KMS-11 (cell line): Measurements from ENCODE around the gene OLFML1.

Source experiments
- H2AFZ ChIP-seq: fragments of 200-600 bp; sonication (generic); 2 replicates; pipeline ENCODE4 v1.6.1; 2016; ENCODE audit warnings: antibody characterized with exemption, mixed run types, low read depth
- H3K27ac ChIP-seq: fragments of 200-600 bp; sonication (generic); 2 replicates; pipeline ENCODE4 v1.6.1; 2016; ENCODE audit warnings: mild to moderate bottlenecking, mixed run types
- H3K27me3 ChIP-seq: fragments of 200-600 bp; sonication (generic); 2 replicates; pipeline ENCODE4 v1.6.1; 2017; ENCODE audit warnings: mild to moderate bottlenecking, low read depth, mixed run types, moderate library complexity; ENCODE audit not compliant: insufficient read depth
- H3K36me3 ChIP-seq: fragments of 200-600 bp; sonication (generic); 2 replicates; pipeline ENCODE4 v1.6.1; 2017; ENCODE audit warnings: mild to moderate bottlenecking, mixed run types; ENCODE audit not compliant: insufficient read depth
- H3K4me1 ChIP-seq: fragments of 200-600 bp; sonication (generic); 2 replicates; pipeline ENCODE4 v1.6.1; 2016; ENCODE audit warnings: mild to moderate bottlenecking, low read depth, mixed run types; ENCODE audit not compliant: poor library complexity, severe bottlenecking
- H3K4me2 ChIP-seq: fragments of 200-600 bp; sonication (generic); 2 replicates; pipeline ENCODE4 v1.7.0; 2016; ENCODE audit warnings: mild to moderate bottlenecking, mixed run types
- H3K4me3 ChIP-seq: fragments of 200-600 bp; sonication (generic); IDR thresholded peaks from 2 replicates; pipeline ENCODE4 v1.6.1; 2017; ENCODE audit warnings: low read depth, low read length, mixed read lengths; ENCODE audit not compliant: insufficient read depth
- H3K79me2 ChIP-seq: fragments of 200-600 bp; sonication (generic); 2 replicates; pipeline ENCODE4 v1.6.1; 2016; ENCODE audit warnings: low read depth, mixed run types; ENCODE audit not compliant: insufficient read depth
- H3K9ac ChIP-seq: fragments of 200-600 bp; sonication (generic); 2 replicates; pipeline ENCODE4 v1.6.1; 2016; ENCODE audit warnings: mild to moderate bottlenecking, mixed run types
- H4K20me1 ChIP-seq: fragments of 200-600 bp; sonication (generic); 2 replicates; pipeline ENCODE4 v1.6.1; 2016; ENCODE audit warnings: mild to moderate bottlenecking, mixed run types; ENCODE audit not compliant: insufficient read depth
- TF ChIP-seq, protein P1 (sequence below): fragments of 200-600 bp; sonication (generic); conservative IDR thresholded peaks from 2 replicates; pipeline ENCODE4 v1.6.1; 2017; ENCODE audit warnings: low read depth, mild to moderate bottlenecking, antibody characterized with exemption, low read length, moderate library complexity, mixed read lengths

The OLFML1 gene

DNA sequence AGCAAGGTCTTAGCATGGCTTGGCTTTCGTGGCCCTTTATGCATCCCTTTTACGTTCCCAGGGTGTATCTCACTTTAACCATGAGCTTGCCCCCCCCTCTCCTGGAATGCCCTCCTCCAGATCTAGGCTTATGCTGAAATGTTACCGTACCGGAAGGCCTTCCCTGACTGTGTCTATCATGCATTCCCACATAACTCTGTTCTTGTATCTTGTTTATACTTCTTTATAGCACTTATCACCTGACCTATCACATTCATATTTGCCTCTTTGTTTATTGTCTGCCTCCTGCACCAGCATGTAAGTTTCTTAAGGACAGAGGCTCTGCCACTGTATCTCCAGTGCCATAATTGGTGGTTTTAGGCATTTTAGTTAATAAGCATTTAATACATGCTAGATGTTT is 67.4 kb downstream of the OLFML1 start:
- Histone ChIP-seq H3K4me3 (no peak overlapping the region), H3K27ac (no peak overlapping the region), H4K20me1 (no peaks in the 10 kb centered on the region), H3K4me2 (no peak overlapping the region), H3K36me3 (no peaks in the 10 kb centered on the region), H3K4me1 (peaks cover 19% of the 10 kb centered on the region), H3K27me3 (no peaks in the 10 kb centered on the region), H2AFZ (no peak overlapping the region), H3K79me2 (no peaks in the 10 kb centered on the region), H3K9ac (no peak overlapping the region)
- TF ChIP-seq, protein P1, sequence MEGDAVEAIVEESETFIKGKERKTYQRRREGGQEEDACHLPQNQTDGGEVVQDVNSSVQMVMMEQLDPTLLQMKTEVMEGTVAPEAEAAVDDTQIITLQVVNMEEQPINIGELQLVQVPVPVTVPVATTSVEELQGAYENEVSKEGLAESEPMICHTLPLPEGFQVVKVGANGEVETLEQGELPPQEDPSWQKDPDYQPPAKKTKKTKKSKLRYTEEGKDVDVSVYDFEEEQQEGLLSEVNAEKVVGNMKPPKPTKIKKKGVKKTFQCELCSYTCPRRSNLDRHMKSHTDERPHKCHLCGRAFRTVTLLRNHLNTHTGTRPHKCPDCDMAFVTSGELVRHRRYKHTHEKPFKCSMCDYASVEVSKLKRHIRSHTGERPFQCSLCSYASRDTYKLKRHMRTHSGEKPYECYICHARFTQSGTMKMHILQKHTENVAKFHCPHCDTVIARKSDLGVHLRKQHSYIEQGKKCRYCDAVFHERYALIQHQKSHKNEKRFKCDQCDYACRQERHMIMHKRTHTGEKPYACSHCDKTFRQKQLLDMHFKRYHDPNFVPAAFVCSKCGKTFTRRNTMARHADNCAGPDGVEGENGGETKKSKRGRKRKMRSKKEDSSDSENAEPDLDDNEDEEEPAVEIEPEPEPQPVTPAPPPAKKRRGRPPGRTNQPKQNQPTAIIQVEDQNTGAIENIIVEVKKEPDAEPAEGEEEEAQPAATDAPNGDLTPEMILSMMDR: no peak

DNA sequence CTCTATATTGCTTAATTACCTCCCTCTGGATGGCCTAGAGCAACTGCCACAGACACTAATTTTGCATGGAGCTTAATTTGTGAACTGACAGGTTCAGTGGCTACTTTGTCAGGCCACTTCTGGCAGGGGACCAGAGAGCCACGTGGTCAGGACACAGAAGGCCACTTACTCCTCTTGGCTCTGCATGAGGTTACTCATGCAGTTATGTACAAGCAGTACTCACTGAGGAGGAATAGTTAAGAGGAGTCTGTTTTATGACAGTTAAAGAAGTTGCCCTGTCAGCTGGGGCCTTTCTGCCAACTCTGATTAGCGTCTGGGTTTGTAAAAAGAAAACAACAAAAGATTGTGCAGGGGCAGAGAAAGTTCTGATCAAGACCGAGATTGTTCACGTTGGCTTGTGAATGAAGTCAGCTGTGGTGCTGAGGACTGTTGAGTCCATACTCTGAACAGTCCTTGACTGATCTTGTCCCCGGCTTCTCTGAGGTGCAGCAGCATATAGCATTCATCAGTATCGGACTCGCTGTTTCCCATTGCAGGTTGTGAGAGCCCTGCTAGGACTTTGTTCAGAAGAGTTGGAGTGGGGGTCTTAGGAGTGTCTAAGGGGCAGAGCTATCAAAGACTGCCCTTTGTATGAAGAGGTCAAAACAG is 69.9 kb downstream of the OLFML1 start:
- Histone ChIP-seq H3K79me2 (no peaks in the 10 kb centered on the region), H3K27ac (no peak overlapping the region)

DNA sequence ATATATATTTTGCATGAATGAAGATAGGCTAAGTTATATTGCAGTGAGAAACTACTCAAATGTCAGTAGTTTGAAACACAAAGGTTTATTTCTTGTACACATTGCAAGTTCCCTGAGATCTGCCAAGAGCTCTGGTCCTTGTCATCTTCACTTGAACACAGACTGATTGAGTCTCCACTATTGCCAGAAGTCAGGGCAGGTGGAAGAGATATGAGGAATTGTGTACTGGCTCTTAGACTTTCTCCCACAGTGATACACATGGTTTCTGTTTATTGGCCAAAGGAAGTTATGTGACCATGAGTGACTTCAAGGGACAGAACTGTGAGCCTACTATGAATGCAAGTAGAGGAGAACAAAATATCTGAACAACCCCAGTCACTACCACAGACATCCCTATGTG is 72.7 kb downstream of the OLFML1 start:
- Histone ChIP-seq H3K27ac (no peak overlapping the region), H3K27me3 (no peaks in the 10 kb centered on the region), H3K4me3 (no peak overlapping the region), H3K36me3 (no peaks in the 10 kb centered on the region), H4K20me1 (no peaks in the 10 kb centered on the region), H3K4me1 (no peaks in the 10 kb centered on the region), H3K79me2 (no peaks in the 10 kb centered on the region), H3K9ac (no peak overlapping the region), H3K4me2 (no peak overlapping the region), H2AFZ (no peak overlapping the region)
- TF ChIP-seq, protein P1: no peak

More for the DNA sequence above, 69.9 kb downstream of the OLFML1 start:
- Histone ChIP-seq H3K4me3 (no peak overlapping the region), H4K20me1 (no peaks in the 10 kb centered on the region), H3K4me1 (peaks cover 2% of the 10 kb centered on the region), H3K36me3 (no peaks in the 10 kb centered on the region), H3K9ac (no peak overlapping the region), H3K4me2 (no peak overlapping the region), H2AFZ (no peak overlapping the region), H3K27me3 (no peaks in the 10 kb centered on the region)
- TF ChIP-seq, protein P1: no peak

DNA sequence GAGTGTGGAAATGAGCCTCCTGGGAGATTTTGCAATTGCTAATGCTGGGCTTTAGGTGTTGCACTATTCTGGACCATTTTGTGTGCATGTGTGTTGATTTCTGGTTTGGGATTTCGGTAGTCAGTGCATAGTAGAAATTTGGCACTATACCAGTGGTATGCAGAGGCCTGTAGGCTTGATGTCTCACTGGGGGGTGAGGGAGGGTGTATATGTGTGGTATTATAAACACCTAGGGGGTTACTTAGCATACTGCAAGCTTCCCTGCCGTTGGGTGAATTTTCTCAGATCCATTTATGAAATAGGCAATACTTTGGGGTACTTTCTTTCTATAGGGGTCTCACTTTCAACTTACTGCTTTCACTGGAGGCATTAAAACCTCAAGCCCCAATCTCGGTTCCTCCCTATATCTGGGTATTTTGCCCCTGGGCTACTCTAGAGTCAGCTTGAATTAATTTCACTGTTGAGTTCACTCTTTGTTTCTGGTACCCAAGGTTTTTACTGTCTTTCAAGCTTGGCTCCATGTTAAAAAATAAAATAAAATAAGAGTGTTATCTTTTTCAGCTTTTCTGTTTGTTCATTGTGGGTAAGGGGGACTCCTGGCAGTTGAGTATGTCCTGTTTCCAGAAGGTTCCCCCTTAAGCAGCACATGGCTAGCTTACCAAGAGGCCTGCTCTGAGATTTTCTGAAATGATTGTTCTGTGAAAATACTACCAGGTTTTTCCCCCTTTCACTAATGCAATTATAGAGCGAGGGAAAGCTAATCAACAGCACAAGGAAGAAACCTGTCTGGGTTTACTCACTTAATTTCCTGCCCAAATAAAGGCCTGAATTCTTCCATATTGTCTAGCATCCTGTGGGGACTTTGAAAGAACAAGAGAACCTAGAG is 74.3 kb downstream of the OLFML1 start:
- Histone ChIP-seq H4K20me1 (no peaks in the 10 kb centered on the region), H3K79me2 (no peaks in the 10 kb centered on the region), H3K4me1 (no peaks in the 10 kb centered on the region), H3K27ac (no peak overlapping the region), H2AFZ (no peak overlapping the region), H3K4me2 (no peak overlapping the region), H3K9ac (no peak overlapping the region), H3K4me3 (no peak overlapping the region), H3K36me3 (no peaks in the 10 kb centered on the region), H3K27me3 (no peaks in the 10 kb centered on the region)
- TF ChIP-seq, protein P1: no peak
